ENCODE measurements around the gene PSMD14.

The PSMD14 gene

DNA sequence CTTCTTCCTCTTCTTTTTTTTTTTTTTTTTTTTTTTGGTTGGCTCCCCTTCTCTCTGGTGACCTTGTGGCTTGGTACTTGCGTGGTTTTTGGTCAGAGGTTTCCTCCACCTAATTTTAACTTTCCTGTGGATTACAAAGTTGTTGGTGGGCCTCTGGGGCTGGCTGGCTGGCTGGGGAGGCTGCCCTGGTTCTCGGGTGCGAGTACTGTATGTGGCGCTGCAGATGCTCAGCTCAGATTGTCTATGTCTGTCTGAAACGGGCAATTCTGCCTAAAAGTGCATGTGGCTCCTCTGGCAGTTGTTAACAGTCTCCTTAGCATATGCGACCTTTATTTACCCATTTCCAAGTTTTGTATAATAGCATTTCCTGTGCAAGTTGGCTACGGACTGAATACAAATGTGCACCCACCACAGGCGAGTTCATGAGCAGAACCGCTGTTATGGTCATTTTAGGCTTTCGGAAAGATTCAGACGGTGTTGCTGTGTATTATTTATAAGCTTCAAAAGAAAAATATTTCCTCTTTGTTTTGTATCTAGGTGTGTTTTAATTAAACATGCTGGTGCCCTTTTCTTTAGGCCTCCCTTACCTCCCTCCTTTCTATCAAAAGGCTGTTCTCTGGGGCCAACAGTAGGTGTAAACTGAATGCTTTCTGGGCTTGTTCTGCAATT, 112.3 kb downstream of the PSMD14 start:
- DNase-seq = no peak

DNA sequence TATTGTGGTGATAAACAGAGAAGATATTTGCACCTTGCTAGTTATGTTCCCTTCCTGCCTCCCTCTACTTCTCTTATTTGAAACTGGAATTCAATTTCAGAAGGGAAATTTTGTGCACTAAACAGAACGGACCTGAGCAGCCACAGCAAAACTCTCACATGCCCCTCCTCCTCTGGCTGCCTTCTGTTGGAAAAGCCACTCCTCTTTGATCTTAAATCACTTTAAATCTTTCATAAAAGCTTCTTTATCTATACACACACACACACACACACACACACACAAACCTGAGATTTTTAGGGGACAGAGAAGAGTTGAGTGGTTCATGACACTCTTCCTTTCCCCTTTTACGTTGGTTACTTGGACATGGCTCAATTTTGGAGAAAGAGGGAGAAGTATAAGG, 113.5 kb downstream of the PSMD14 start:
- no peak for DNase-seq

DNA sequence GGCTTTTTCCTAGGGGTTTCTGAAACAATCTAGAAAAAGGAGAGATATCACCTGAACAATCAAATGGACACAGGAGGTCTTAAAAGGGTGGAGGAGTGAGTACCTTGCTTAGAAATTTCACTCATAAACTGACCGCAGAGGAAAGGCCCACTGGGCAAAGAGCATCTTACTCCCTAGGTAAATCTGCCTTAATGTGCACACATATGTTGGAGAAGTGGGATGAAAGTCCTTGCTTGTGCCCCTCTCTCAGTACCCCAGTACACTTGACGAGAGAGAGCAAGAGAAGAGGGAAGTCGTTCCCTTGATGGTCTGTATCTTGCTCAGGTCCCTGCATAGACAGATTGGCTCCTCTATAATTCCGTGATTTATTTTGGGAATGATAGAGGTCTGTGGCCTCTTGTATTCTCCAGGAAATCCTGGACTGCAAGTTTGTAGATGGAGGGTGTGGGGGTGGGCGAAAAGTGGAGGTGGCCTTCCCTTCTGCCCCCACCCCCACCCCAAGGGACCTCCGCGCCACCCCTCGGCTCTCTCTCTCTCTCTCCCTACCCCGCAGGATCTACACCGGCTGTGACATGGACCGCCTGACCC, 114.7 kb downstream of the PSMD14 start:
- DNase-seq = no peak

DNA sequence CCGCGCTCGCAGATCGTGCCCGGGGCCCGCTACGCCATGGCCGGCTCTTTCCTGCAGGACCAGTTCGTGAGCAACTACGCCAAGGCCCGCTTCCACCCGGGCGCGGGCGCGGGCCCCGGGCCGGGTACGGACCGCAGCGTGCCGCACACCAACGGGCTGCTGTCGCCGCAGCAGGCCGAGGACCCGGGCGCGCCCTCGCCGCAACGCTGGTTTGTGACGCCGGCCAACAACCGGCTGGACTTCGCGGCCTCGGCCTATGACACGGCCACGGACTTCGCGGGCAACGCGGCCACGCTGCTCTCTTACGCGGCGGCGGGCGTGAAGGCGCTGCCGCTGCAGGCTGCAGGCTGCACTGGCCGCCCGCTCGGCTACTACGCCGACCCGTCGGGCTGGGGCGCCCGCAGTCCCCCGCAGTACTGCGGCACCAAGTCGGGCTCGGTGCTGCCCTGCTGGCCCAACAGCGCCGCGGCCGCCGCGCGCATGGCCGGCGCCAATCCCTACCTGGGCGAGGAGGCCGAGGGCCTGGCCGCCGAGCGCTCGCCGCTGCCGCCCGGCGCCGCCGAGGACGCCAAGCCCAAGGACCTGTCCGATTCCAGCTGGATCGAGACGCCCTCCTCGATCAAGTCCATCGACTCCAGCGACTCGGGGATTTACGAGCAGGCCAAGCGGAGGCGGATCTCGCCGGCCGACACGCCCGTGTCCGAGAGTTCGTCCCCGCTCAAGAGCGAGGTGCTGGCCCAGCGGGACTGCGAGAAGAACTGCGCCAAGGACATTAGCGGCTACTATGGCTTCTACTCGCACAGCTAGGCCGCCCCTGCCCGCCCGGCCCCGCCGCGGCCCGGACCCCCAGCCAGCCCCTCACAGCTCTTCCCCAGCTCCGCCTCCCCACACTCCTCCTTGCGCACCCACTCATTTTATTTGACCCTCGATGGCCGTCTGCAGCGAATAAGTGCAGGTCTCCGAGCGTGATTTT, 115.5 kb downstream of the PSMD14 start:
- DNase-seq = no peak

DNA sequence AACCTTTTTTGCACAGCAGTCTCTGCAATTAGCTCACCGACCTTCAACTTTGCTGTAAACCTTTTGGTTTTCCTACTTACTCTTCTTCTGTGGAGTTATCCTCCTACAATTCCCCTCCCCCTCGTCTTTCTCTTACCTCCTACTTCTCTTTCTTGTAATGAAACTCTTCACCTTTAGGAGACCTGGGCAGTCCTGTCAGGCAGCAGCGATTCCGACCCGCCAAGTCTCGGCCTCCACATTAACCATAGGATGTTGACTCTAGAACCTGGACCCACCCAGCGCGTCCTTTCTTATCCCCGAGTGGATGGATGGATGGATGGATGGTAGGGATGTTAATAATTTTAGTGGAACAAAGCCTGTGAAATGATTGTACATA, 116.2 kb downstream of the PSMD14 start:
- DNase-seq = no peak

DNA sequence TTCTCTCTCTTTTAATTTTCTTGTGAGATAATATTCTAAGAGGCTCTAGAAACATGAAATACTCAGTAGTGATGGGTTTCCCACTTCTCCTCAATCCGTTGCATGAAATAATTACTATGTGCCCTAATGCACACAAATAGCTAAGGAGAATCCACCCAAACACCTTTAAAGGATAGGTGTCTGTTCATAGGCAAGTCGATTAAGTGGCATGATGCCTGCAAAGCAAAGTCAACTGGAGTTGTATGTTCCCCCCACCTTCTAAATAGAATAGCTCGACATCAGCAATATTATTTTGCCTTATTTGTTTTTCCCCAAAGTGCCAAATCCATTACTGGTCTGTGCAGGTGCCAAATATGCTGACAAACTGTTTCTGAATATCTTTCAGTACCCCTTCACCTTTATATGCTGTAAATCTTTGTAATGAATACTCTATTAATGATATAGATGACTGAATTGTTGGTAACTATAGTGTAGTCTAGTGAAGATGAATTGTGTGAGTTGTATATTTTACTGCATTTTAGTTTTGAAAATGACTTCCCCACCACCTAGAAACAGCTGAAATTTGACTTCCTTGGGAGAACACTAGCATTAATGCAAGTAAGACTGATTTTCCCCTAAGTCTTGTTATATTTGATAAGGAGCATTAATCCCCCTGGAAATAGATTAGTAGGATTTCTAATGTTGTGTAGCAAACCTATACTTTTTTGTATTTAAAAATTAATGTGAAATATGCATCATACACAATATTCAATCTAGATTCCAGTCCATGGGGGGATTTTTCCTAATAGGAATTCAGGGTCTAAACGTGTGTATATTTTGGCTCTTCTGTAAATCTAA, 116.9 kb downstream of the PSMD14 start:
- DNase-seq = no peak

DNA sequence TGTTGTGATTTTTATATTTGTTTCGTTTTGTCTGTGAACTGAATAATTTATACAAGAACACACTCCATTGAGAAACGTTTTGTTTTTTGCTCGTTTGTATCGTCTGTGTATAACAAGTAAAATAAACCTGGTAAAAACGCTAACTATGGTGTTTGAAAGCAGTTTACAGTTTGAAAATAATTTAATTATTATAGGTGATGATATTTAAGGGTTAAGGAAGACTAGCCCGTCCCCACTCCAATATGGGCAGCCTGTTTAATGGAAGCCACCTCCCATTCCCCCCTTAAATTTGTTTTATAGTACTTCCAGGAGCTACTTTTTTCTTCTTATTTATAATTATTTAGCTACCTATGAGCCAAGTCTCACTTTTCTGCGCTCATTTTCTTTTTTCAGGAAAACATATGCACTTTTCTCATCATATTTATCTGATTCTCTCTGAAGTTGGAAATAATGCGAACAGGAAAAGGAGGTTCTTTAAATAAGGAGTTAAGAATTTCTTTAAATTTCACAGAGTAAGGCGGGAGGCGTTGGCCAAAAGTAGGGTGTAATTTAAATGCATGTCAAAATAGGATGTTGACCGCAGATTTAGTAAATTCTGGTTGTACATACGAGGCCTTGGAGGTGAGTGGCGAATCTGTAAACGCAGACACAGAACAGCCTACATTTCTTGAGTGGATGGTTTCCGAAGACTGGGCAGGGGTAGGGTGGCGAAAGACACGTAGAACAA, 117.7 kb downstream of the PSMD14 start:
- no peak for DNase-seq

DNA sequence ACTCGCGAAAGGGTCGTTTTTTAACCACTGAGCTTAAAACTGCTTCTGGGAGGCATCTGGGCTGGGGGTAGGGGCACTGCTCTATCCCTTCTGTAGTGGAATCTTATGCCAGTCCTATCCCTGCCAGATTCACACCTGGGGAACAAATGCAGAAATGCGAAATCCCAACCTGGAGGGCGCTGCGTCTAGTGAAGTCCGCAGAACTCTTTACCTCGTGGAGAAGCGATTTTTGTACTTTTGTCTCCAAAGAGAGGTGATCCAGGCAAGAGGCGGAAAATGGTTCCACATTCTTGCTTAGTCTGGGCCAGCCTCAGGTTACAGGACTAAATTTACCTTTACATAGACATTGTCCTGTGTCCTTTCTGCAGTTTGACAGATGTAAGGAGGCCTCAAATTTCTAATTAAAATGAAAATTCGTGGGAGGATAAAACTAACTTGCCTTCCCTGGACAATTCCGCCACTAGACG, 118.3 kb downstream of the PSMD14 start:
- DNase-seq = no peak

DNA sequence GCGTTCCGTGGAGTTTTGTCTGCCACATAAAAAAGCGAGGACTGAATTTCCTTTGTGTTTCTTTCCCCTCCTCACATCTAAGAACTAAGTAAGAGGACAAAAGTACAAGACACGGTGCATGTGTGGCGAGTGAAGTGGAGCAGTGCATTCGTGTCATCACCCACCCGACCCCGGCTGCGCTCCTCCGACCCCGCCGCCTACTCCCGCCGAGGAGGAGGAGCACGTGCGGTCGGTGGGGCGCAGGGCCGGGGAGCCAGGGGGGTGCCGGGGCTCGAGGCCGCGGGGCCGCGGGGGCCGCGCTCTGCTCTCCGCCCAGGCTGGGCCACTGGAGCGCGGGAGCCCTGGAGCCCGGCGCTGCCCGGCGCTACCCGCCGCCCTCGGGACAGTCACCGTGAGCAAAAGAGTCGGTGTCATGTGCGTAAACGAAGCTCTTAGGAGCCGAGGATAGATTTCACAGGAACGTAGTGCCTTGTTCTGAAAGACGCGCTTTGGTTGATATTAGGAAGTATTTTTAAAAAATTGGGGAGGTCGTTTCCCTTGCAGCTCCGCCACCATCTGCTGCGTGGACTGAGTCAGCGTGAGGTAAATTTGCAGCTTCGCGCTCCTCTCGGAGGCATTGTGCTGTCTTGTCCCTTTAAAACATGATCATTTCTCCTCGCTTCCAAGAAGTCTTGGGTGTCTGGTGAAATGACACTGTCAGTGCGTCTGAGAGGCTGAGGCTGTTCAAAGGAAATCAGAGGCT, 118.9 kb downstream of the PSMD14 start:
- peak; percentile 27 for DNase-seq

DNA sequence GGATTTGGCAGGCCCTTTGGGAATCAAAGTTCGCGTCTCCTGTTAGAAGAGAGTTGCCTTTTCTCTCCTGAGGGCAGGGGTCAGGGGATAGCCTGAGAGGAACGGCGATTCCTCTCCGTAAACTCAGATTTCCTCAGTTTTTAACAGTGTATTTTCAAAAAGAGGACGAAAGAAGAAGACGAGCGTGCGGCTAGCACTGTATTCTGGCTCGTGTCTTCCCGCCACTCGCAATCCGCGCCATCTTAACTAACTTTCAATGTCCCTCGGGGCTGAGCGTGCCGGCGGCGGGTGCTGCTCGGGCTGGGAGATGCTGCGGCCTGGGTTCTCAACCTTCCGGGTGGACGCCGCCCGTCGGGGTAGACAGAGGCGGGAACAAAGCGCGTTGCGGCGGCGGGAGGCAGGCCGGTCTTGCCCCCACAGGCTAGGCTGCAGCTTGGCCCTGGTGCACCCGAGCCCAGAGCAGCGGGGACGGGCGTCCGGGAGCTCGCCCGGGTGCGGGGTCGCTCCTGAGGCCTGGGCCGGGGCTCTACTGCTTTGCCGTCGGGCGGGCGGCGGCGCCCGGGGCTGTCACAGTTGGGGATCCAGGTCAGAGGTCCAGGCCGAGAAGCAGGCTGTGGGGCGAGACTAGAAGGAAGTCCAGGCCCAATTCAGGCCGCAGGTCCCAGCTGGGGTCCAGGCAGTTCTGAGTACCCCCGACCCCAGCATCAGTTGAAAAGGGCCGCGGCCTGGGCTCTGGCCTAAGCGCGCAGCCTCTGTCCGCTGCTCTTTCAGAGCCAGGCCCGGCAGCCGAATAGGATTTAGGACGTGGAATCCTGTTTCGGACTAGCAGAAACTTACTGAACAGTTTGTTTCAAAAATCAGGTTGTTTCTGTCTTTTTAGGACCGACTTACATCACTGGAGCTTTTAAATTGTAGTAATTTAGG, 119.7 kb downstream of the PSMD14 start:
- DNase-seq = no peak

DNA sequence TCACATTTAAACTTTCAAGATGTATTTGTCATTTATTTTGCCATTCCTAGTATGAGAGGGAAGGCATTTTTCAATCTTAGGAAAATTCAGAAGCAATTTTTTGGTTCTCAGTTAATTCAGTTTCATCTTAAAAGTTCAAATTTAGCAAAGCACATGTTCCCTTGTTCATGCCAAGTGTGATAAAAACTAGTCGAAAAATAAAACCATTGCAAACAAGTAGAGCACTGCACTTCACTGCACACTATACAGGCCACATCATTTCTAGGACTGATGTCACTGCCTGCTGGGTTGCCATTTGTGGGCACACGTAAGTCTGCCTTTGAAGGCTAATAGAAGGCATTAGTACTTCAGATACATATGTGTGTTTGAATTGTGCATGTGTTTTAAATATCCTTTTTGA, 122.2 kb downstream of the PSMD14 start:
- DNase-seq = no peak

DNA sequence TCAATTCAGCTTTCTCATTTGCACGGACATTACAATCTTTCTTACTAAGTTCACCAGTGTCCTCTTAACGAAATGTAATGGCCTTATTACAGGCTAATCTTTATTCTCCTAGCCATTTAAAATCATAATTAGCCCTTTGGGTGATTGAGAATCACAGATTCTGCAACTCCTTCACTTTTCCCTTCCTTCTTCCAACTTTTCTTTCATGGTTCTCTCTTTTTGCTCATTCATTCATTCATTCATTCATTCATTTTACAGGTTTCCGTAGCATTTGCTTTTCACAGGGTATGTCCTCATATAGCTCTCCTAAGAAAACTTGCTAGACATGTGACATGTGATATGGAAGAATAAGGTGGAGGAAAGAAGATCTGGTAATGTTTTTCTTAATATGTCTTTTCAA, 123.9 kb downstream of the PSMD14 start:
- no peak for DNase-seq

DNA sequence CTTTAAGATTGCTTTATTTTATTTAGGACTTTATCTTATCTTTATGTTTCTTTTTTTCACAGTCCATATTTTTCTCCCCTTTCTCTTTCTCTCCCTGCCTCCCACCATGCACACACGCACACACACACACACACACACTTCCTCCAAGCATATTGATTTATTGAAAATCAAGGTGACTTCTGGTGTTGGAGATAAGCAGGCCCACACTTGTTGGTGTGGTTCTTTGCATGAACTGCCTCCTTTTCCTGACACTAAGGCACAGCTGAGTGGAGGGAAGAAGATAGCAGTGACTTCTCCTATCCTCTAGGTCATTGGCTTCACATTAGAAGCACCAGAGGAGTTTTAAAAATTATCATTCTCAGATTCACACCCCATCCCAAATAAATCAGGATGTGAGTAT, 125.9 kb downstream of the PSMD14 start:
- no peak for DNase-seq

DNA sequence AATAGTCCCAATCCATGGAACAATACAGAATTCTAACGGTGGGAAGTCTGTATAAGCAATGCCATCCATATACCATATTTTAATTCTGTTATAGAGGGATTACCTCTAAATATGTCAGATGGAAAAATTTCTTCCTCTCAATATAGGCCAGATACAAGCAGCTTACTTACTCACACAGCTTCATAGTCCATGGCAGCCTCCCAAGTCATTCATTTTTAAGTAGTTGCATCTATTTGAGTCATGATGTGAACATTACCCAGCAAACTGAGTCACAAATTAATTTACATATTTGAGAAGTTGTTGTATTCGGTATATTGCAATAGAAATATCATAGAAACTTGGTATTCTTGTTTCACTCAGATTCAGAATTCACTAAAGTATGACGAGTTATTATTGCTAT, 128.2 kb downstream of the PSMD14 start:
- DNase-seq = peak; percentile 86

DNA sequence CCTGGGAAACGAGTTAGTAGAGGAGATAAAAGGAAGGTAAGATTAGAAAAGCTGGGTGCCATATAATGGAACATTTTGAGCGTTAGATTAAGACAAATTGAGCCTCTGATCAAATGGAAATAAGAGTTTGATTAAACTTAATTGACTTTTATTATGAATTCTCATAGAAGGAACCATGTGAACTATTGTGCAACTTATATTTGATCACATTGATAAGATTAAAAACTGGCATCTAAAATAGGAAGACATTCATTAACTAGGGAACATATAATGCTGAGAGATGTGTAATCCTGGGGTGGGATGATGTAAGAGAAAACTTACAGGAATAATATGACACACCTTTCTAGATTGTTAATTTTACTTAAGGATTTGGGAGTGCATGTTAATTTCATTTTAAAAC, 130.4 kb downstream of the PSMD14 start:
- DNase-seq = no peak

DNA sequence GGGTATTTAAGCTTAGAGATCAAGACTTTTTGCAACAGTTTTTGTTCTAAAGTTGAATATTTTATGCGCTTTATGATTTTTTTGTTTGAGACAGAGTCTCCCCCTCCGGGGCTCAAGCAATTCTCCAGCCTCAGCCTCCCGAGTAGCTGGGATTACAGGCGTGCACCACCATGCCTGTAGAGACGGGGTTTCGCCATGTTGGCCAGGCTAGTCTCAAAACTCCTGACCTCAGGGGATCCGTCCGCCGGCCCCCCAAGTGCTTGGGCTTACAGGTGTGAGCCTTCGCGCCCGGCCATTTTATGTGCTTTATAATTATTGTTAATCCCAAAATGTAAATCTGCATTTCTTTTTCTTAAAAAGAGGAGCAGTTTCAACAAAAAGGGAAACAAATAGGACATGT, 136.9 kb downstream of the PSMD14 start:
- DNase-seq = no peak

DNA sequence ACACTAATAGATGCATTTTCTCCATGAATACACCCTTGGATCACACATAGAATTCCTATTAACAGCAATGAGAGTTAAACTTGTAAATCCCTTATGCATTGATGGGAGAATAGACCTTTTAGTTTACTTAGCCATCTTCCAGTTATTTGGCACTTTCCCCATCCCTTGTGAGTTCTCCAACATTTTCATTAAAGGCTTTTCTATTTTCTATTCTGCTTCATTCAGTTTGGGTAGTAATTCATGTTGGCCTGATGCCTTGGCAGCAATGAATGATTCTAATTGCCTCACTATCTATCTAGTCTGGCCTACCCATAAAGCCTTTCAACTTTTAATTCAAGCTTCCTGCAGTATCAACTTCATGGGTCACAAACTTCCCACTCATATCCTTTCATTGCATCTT, 140.2 kb downstream of the PSMD14 start:
- DNase-seq = no peak

Measured in fibroblast of skin of right quadriceps (primary cell).